HCT116 (cell line): ENCODE data around the gene NAV3. TPM values are rescaled to one million over a fixed set of nuclear protein-coding genes. Genes with fewer than 3 reads are reported as not detected.

Experiments used
- ATAC-seq: fragments of 200-7000 bp; cut with Tn5 transposase; 2 replicates; pipeline ENCODE4 v1.9.1; 2020; ENCODE audit warnings: mild to moderate bottlenecking, moderate library complexity
- BruUV-seq: library from RNA; stranded (reverse); fragments of 400-500 nt; replicated peaks from 2 replicates; lab custom pipeline; 2021; lab: Mats Ljungman, UMichigan
- CTCF ChIA-PET: fragments of 300-600 bp; sonication (Branson Sonifier 250); formaldehyde crosslinking; loops from one replicate; lab custom pipeline; 2021; ENCODE audit warnings: antibody characterized with exemption; lab: Charles Lee
- POLR2A ChIA-PET: fragments of 300-600, 350-600 bp; sonication (Branson Sonifier 250); formaldehyde crosslinking; loops from one replicate; lab custom pipeline; 2021; ENCODE audit warnings: antibody characterized with exemption; lab: Charles Lee
- RAD21 ChIA-PET, 2 experiments: fragments of 300-600 bp; sonication (Branson Sonifier 250); formaldehyde crosslinking; loops; one replicate each; lab custom pipeline; 2023; ENCODE audit warnings: low total read pairs in 2 of 2; ENCODE audit not compliant: uncharacterized antibody in 2 of 2, unreplicated experiment in 2 of 2, low non-redundant PET in 1 of 2; lab: Charles Lee
- DNase-seq: peaks from one replicate; pipeline ENCODE4 v3.0.0-alpha.2; 2010; ENCODE audit warnings: low read depth, low spot score
- H2AFZ ChIP-seq: fragments of 200-600 bp; shearing (Covaris generic), sonication (generic); 2 replicates; pipeline ENCODE4 v1.6.1; 2017; ENCODE audit warnings: low read depth, mixed run types, mixed read lengths, antibody characterized with exemption, low read length; ENCODE audit not compliant: poor library complexity, severe bottlenecking
- H3K27ac ChIP-seq: 2 replicates; pipeline ENCODE4 v1.5.1; 2012; ENCODE audit warnings: low read depth, low read length
- H3K27me3 ChIP-seq: fragments of 200-600 bp; sonication (generic); 2 replicates; pipeline ENCODE4 v1.6.1; 2016; ENCODE audit warnings: mixed run types, low read length, mixed read lengths; ENCODE audit not compliant: insufficient read depth
- H3K36me3 ChIP-seq, 2 experiments: fragments of 200-500 bp in 1 of 2; fragments of 200-600 bp in 1 of 2; sonication (Bioruptor generic) in 1 of 2; sonication (generic) in 1 of 2; 2 replicates each; pipeline versions ENCODE4 v1.5.1 to v1.6.1; 2014 to 2016; ENCODE audit warnings: low read length in 2 of 2, inconsistent platforms in 1 of 2, mixed read lengths in 1 of 2, mixed run types in 1 of 2; ENCODE audit not compliant: insufficient read depth in 2 of 2, control insufficient read depth in 1 of 2
- H3K4me1 ChIP-seq, 2 experiments: fragments of 200-600 bp in 1 of 2; sonication (generic) in 1 of 2; 2 replicates each; pipeline versions ENCODE4 v1.5.1 to v1.6.1; 2012 to 2017; ENCODE audit warnings: low read length in 2 of 2, inconsistent platforms in 1 of 2, mild to moderate bottlenecking in 1 of 2, mixed read lengths in 1 of 2, mixed run types in 1 of 2, moderate library complexity in 1 of 2; ENCODE audit not compliant: insufficient read depth in 2 of 2, control insufficient read depth in 1 of 2
- H3K4me2 ChIP-seq: fragments of 200-600 bp; sonication (generic); 2 replicates; pipeline ENCODE4 v1.6.1; 2017; ENCODE audit warnings: mixed run types, low read length, mixed read lengths
- H3K4me3 ChIP-seq, 2 experiments: fragments of 200-600 bp in 1 of 2; sonication (generic) in 1 of 2; replicated peaks in 1 of 2; 2 replicates each; pipeline ENCODE4 v1.5.1; 2011 to 2016; ENCODE audit warnings: low read length in 2 of 2, control low read depth in 1 of 2, low read depth in 1 of 2, mild to moderate bottlenecking in 1 of 2, mixed read lengths in 1 of 2, mixed run types in 1 of 2
- H3K79me2 ChIP-seq: fragments of 200-600 bp; sonication (generic); 2 replicates; pipeline ENCODE4 v1.6.1; 2017; ENCODE audit warnings: mild to moderate bottlenecking, mixed run types, low read length, moderate library complexity, mixed read lengths; ENCODE audit not compliant: insufficient read depth
- H3K9ac ChIP-seq: fragments of 200-600 bp; sonication (generic); 2 replicates; pipeline ENCODE4 v1.6.1; 2016; ENCODE audit warnings: low read length, mixed read lengths
- H3K9me2 ChIP-seq: fragments of 200-600 bp; sonication (generic), shearing (Covaris generic); 2 replicates; pipeline ENCODE4 v1.6.1; 2017; ENCODE audit warnings: mixed run types, mild to moderate bottlenecking, moderate library complexity; ENCODE audit not compliant: insufficient read depth
- H3K9me3 ChIP-seq, 2 experiments: fragments of 200-500 bp in 1 of 2; fragments of 200-600 bp in 1 of 2; sonication (Bioruptor generic) in 1 of 2; sonication (generic) in 1 of 2; 2 replicates each; pipeline ENCODE4 v1.6.1; 2014 to 2017; ENCODE audit warnings: low read length in 2 of 2, mixed read lengths in 2 of 2, inconsistent platforms in 1 of 2, low read depth in 1 of 2, mild to moderate bottlenecking in 1 of 2, mixed run types in 1 of 2, moderate library complexity in 1 of 2; ENCODE audit not compliant: control insufficient read depth in 1 of 2, insufficient read depth in 1 of 2
- H4K20me1 ChIP-seq: fragments of 200-600 bp; sonication (generic), shearing (Covaris generic); 2 replicates; pipeline ENCODE4 v1.6.1; 2017; ENCODE audit warnings: mixed run types, mild to moderate bottlenecking, moderate library complexity; ENCODE audit not compliant: insufficient read depth
- CEBPB ChIP-seq: IDR thresholded peaks from 2 replicates; pipeline ENCODE4 v1.6.1; 2012; ENCODE audit warnings: low read depth
- CTCF ChIP-seq, 3 experiments: fragments of 200-600 bp in 1 of 3; sonication (generic) in 1 of 3; IDR thresholded peaks in 2 of 3; conservative IDR thresholded peaks in 1 of 3; 2 replicates each; pipeline ENCODE4 v1.5.1; 2012 to 2017; ENCODE audit warnings: low read depth in 2 of 3, low read length in 2 of 3, antibody characterized with exemption in 1 of 3, borderline replicate concordance in 1 of 3, control low read depth in 1 of 3, mild to moderate bottlenecking in 1 of 3, mixed read lengths in 1 of 3, mixed run types in 1 of 3, moderate library complexity in 1 of 3; ENCODE audit not compliant: insufficient read depth in 1 of 3
- ELF1 ChIP-seq: IDR thresholded peaks from 2 replicates; pipeline ENCODE4 v1.6.1; 2012; ENCODE audit warnings: low read depth, borderline replicate concordance
- EZH2 ChIP-seq: fragments of 200-600 bp; sonication (generic); IDR thresholded peaks from 2 replicates; pipeline ENCODE4 v1.6.1; 2017; ENCODE audit warnings: antibody characterized with exemption, mixed run types
- EZH2phosphoT487 ChIP-seq: fragments of 200-600 bp; IDR thresholded peaks from 2 replicates; pipeline ENCODE4 v1.6.1; 2018; ENCODE audit warnings: antibody characterized with exemption, borderline replicate concordance
- JUND ChIP-seq: IDR thresholded peaks from 2 replicates; pipeline ENCODE4 v1.6.1; 2012
- MAX ChIP-seq: IDR thresholded peaks from 2 replicates; pipeline ENCODE4 v1.6.1; 2012
- POLR2A ChIP-seq: IDR thresholded peaks from 2 replicates; pipeline ENCODE4 v1.7.0; 2011; ENCODE audit warnings: borderline replicate concordance; ENCODE audit not compliant: insufficient read depth, insufficient read length; ENCODE audit errors: extremely low read depth
- POLR2AphosphoS5 ChIP-seq: IDR thresholded peaks from 2 replicates; pipeline ENCODE4 v1.6.1; 2011; ENCODE audit warnings: mild to moderate bottlenecking, low read depth, low read length, moderate library complexity
- REST ChIP-seq: IDR thresholded peaks from 2 replicates; pipeline ENCODE4 v1.6.1; 2012; ENCODE audit warnings: low read depth
- SIN3A ChIP-seq: IDR thresholded peaks from 2 replicates; pipeline ENCODE4 v1.6.1; 2012; ENCODE audit warnings: low read depth
- SP1 ChIP-seq: IDR thresholded peaks from 2 replicates; pipeline ENCODE4 v1.6.1; 2012; ENCODE audit warnings: low read depth
- SRF ChIP-seq: IDR thresholded peaks from 2 replicates; pipeline ENCODE4 v1.6.1; 2012; ENCODE audit warnings: low read depth
- YY1 ChIP-seq: IDR thresholded peaks from 2 replicates; pipeline ENCODE4 v1.6.1; 2011; ENCODE audit warnings: low read length, low read depth, moderate library complexity, mild to moderate bottlenecking; ENCODE audit not compliant: insufficient replicate concordance; ENCODE audit errors: extremely low read depth
- ZBTB33 ChIP-seq: IDR thresholded peaks from 2 replicates; pipeline ENCODE4 v1.6.1; 2011; ENCODE audit warnings: mild to moderate bottlenecking, low read length, moderate library complexity; ENCODE audit not compliant: insufficient replicate concordance; ENCODE audit errors: extremely low read depth
- ZFX ChIP-seq: fragments of 450-650 bp; IDR thresholded peaks from 2 replicates; pipeline ENCODE4 v1.6.1; 2017
- intact Hi-C: fragments of 100-400 bp; cut with micrococcal nuclease; formaldehyde crosslinking; loops from 2 replicates; pipeline ENCODE4 v1.10.0; 2022
- total RNA-seq: library from RNA; stranded (reverse); gene quantifications from one replicate; pipeline ENCODE4 v1.2.1, GENCODE V29; 2021; ENCODE audit not compliant: unreplicated experiment

Gene NAV3
- total RNA-seq, 1 experiment from 2014 or later: 7.8 TPM

- POLR2A ChIA-PET: no interaction called here
- H3K4me1 ChIP-seq: no peaks in the 10 kb centered on the region
- ATAC-seq (no peak), DNase-seq (no peak)
- no peak overlapping the region for H3K27ac ChIP-seq
- no peak overlapping the region for H2AFZ ChIP-seq
- no peaks in the 10 kb centered on the region for H3K27me3 ChIP-seq
- H4K20me1 ChIP-seq: no peaks in the 10 kb centered on the region
- RAD21 ChIA-PET: no interaction called here
- H3K9me2 ChIP-seq: no peaks in the 10 kb centered on the region
- H3K4me3 ChIP-seq: no peak overlapping the region
- BruUV-seq: no TSS peak
- no peaks in the 10 kb centered on the region for H3K79me2 ChIP-seq
- CTCF ChIA-PET: no interaction called here
- H3K36me3 ChIP-seq: no peaks in the 10 kb centered on the region
- H3K4me2 ChIP-seq: no peak overlapping the region
- TF ChIP-seq POLR2AphosphoS5 (no peak), CEBPB (no peak), JUND (no peak), SP1 (no peak), EZH2phosphoT487 (no peak), ZBTB33 (no peak), EZH2 (no peak), YY1 (no peak), MAX (no peak), POLR2A (no peak), CTCF (IDR thresholded peaks at IDR 0.05 in 2 of 3, conservative IDR thresholded peaks at IDR 0.05 in 1 of 3; ENCODE audit: borderline replicate concordance in 1 of 3, insufficient read depth in 1 of 3, low read depth in 2 of 3, low read length in 2 of 3) (no peak), SIN3A (no peak), SRF (no peak), ELF1 (no peak), REST (no peak), ZFX (no peak)
- no peak overlapping the region for H3K9ac ChIP-seq
- H3K9me3 ChIP-seq: no peaks in the 10 kb centered on the region
- intact Hi-C loops: no loop called here
Observed at GRCh38 chr12:77882709-77883108, 52.0 kb downstream of the NAV3 start.
